ENCODE measurements around the gene SLC7A5.

Gene SLC7A5

DNA sequence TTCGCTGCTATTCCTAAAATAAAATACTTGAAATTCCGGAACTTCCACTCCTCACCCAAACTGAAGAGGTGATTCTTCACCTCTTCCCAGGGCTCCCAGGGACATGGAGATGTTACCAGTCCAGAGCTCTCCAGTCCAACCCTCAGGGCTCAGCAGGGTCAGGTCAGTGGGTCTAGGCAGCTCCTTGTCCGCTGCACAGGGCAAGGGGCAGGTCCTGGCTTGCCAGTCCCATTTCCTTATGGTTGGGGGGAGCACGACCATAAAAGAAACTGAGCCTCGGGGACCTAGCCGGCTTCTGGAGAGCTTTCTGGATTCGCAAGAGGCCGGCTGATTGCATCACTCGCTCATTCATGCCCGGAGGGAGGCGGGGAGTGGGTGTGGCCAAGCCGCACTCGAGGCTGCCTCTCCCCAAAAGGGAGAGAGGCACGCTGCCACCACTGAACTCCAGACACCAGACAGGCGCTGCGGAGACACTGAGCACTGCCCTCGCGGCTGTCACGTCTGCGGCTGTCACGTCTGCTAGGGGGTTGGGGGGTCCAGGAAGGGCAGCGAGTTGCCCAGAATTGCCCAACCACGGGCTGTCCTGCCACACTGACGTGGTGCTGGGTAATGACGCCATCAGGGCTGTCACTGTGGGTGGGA, 15.8 kb downstream of the SLC7A5 start:
- Histone ChIP-seq H3K27me3 (replicated peaks; ENCODE audit: insufficient read depth, low read length) (no peaks in the 10 kb centered on the region), H2AFZ (ENCODE audit: low read length) (no peak overlapping the region), H3K4me2 (ENCODE audit: low read depth, low read length) (no peak overlapping the region), H4K20me1 (ENCODE audit: insufficient read depth, low read length) (no peaks in the 10 kb centered on the region), H3K79me2 (ENCODE audit: low read length) (peaks cover 93% of the 10 kb centered on the region), H3K9me3 (replicated peaks; ENCODE audit: insufficient read depth, low read length) (no peaks in the 10 kb centered on the region), H3K9ac (ENCODE audit: low read length) (no peak overlapping the region), H3K4me3 (ENCODE audit: low read length) (no peak overlapping the region), H3K4me1 (ENCODE audit: low read length) (no peaks in the 10 kb centered on the region), H3K27ac (ENCODE audit: low read length) (no peak overlapping the region), H3F3A (ENCODE audit: insufficient read depth, low read length) (no peaks in the 10 kb centered on the region), H3K9me2 (replicated peaks; ENCODE audit: insufficient read depth, low read length) (no peaks in the 10 kb centered on the region), H3K36me3 (replicated peaks; ENCODE audit: insufficient read depth, low read length) (no peaks in the 10 kb centered on the region)
- DNase-seq, result no peak
- TF ChIP-seq, protein P1, sequence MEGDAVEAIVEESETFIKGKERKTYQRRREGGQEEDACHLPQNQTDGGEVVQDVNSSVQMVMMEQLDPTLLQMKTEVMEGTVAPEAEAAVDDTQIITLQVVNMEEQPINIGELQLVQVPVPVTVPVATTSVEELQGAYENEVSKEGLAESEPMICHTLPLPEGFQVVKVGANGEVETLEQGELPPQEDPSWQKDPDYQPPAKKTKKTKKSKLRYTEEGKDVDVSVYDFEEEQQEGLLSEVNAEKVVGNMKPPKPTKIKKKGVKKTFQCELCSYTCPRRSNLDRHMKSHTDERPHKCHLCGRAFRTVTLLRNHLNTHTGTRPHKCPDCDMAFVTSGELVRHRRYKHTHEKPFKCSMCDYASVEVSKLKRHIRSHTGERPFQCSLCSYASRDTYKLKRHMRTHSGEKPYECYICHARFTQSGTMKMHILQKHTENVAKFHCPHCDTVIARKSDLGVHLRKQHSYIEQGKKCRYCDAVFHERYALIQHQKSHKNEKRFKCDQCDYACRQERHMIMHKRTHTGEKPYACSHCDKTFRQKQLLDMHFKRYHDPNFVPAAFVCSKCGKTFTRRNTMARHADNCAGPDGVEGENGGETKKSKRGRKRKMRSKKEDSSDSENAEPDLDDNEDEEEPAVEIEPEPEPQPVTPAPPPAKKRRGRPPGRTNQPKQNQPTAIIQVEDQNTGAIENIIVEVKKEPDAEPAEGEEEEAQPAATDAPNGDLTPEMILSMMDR (IDR thresholded peaks at IDR 0.05; ENCODE audit: low read length), result no peak
- no peak for TF ChIP-seq EZH2 (optimal IDR thresholded peaks at IDR 0.05; ENCODE audit: low read depth, low read length)
- TF ChIP-seq EZH2phosphoT487 (IDR thresholded peaks at IDR 0.05; ENCODE audit: low read length), result no peak

DNA sequence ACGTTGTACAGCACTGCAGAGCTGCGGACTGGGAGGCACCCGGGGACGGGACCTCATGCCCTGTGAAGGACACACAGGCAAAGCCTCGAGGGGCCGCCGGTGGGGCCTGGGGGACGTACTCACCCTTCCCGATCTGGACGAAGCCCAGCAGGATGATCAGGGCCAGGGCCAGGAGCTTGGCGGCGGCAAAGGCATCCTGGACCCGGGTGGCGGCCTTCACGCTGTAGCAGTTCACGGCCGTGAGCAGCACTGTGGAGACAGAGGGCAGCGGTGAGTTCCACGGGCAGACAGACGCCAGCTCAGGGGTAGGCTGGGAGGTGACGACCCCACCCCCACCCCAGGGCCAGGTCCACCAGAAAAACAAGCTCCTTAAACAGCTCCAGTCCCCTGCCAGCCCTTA, 17.7 kb downstream of the SLC7A5 start:
- Histone ChIP-seq H3K27ac (ENCODE audit: low read length) (no peak overlapping the region), H3K4me2 (ENCODE audit: low read depth, low read length) (no peak overlapping the region), H3F3A (ENCODE audit: insufficient read depth, low read length) (no peaks in the 10 kb centered on the region), H2AFZ (ENCODE audit: low read length) (no peak overlapping the region), H3K9me2 (replicated peaks; ENCODE audit: insufficient read depth, low read length) (no peaks in the 10 kb centered on the region), H3K79me2 (ENCODE audit: low read length) (peaks cover 94% of the 10 kb centered on the region), H3K9ac (ENCODE audit: low read length) (no peak overlapping the region), H3K36me3 (replicated peaks; ENCODE audit: insufficient read depth, low read length) (no peaks in the 10 kb centered on the region), H3K27me3 (replicated peaks; ENCODE audit: insufficient read depth, low read length) (no peaks in the 10 kb centered on the region), H4K20me1 (ENCODE audit: insufficient read depth, low read length) (no peaks in the 10 kb centered on the region), H3K4me3 (ENCODE audit: low read length) (no peak overlapping the region), H3K4me1 (ENCODE audit: low read length) (no peaks in the 10 kb centered on the region), H3K9me3 (replicated peaks; ENCODE audit: insufficient read depth, low read length) (no peaks in the 10 kb centered on the region)
- TF ChIP-seq, protein P1 (IDR thresholded peaks at IDR 0.05; ENCODE audit: low read length), result no peak
- TF ChIP-seq EZH2phosphoT487 (IDR thresholded peaks at IDR 0.05; ENCODE audit: low read length) (no peak), EZH2 (optimal IDR thresholded peaks at IDR 0.05; ENCODE audit: low read depth, low read length) (no peak)
- DNase-seq, result no peak

DNA sequence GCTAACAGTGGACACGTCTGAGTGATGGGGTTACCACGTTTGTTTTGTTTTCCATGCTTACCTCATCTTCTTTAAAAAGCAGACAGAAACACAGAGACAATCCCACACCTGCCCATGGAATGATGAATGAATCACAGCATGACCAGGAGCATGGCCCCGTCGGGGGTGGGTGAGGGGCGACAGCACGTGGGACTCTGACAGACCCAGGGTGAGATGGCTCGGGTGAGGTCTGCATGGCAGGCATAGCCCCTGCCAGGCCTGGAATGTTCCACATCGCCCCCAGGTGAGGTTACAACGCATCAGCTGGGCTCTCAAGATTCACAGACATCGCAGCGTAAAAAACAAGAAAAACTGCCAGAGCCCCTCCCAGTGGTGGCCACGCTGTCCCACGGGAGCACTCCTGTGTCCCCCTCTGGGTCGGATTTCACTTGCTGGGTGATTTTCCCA, 18.1 kb downstream of the SLC7A5 start:
- H3K79me2 ChIP-seq (ENCODE audit: low read length), result peaks cover 94% of the 10 kb centered on the region
- no peak overlapping the region for H3K27ac ChIP-seq (ENCODE audit: low read length)
- no peak overlapping the region for H3K4me2 ChIP-seq (ENCODE audit: low read depth, low read length)
- DNase-seq, result no peak
- H3K36me3 ChIP-seq (replicated peaks; ENCODE audit: insufficient read depth, low read length), result no peaks in the 10 kb centered on the region
- H3K9me3 ChIP-seq (replicated peaks; ENCODE audit: insufficient read depth, low read length), result no peaks in the 10 kb centered on the region
- H3K27me3 ChIP-seq (replicated peaks; ENCODE audit: insufficient read depth, low read length), result no peaks in the 10 kb centered on the region
- no peaks in the 10 kb centered on the region for H3K4me1 ChIP-seq (ENCODE audit: low read length)
- H3K9me2 ChIP-seq (replicated peaks; ENCODE audit: insufficient read depth, low read length), result no peaks in the 10 kb centered on the region
- H2AFZ ChIP-seq (ENCODE audit: low read length), result no peak overlapping the region
- TF ChIP-seq, protein P1 (IDR thresholded peaks at IDR 0.05; ENCODE audit: low read length), result no peak
- no peak for TF ChIP-seq EZH2phosphoT487 (IDR thresholded peaks at IDR 0.05; ENCODE audit: low read length)
- H3F3A ChIP-seq (ENCODE audit: insufficient read depth, low read length), result no peaks in the 10 kb centered on the region
- H3K9ac ChIP-seq (ENCODE audit: low read length), result no peak overlapping the region
- no peak overlapping the region for H3K4me3 ChIP-seq (ENCODE audit: low read length)
- no peaks in the 10 kb centered on the region for H4K20me1 ChIP-seq (ENCODE audit: insufficient read depth, low read length)

All from MM.1S (cell line).